ENCODE measurements around the gene CDH23.

The CDH23 gene

GRCh38 chr10:71423250-71423649, 26.5 kb downstream of the CDH23 start:
- no peaks in the 10 kb centered on the region for H3K36me3 ChIP-seq (ENCODE audit: insufficient read depth, low read length)
- no peaks in the 10 kb centered on the region for H4K20me1 ChIP-seq (ENCODE audit: insufficient read depth, low read length, poor library complexity, severe bottlenecking)
- no peak overlapping the region for H3K9ac ChIP-seq (ENCODE audit: low read depth, low read length, poor library complexity, severe bottlenecking)
- H3K79me2 ChIP-seq (ENCODE audit: insufficient read depth, low read length): no peaks in the 10 kb centered on the region
- H3K27me3 ChIP-seq (ENCODE audit: insufficient read depth, low read length, poor library complexity, severe bottlenecking): no peaks in the 10 kb centered on the region
- H3K9me3 ChIP-seq (ENCODE audit: insufficient read depth, low read depth, low read length): no peaks in the 10 kb centered on the region; the same call in 1 of the 2 replicates
- H3K4me2 ChIP-seq (ENCODE audit: low read depth, low read length, poor library complexity, severe bottlenecking): no peak overlapping the region
- no peaks in the 10 kb centered on the region for H3K9me2 ChIP-seq (replicated peaks; ENCODE audit: low read depth, low read length)
- H3K4me3 ChIP-seq (ENCODE audit: low read length, poor library complexity, severe bottlenecking): no peak overlapping the region
- H2AFZ ChIP-seq (ENCODE audit: low read length): no peak overlapping the region
- TF ChIP-seq CTCF (conservative IDR thresholded peaks at IDR 0.05; ENCODE audit: low read length) (no peak), EZH2phosphoT487 (IDR thresholded peaks at IDR 0.05; ENCODE audit: borderline replicate concordance) (no peak)
- H3F3A ChIP-seq (ENCODE audit: low read depth): no peaks in the 10 kb centered on the region
- H3K4me1 ChIP-seq (ENCODE audit: insufficient read depth, low read length, poor library complexity, severe bottlenecking): no peaks in the 10 kb centered on the region

GRCh38 chr10:71423901-71424300, 27.2 kb downstream of the CDH23 start:
- Histone ChIP-seq H3K27me3 (ENCODE audit: insufficient read depth, low read length, poor library complexity, severe bottlenecking) (no peaks in the 10 kb centered on the region), H3K9me2 (replicated peaks; ENCODE audit: low read depth, low read length) (no peaks in the 10 kb centered on the region), H3K36me3 (ENCODE audit: insufficient read depth, low read length) (no peaks in the 10 kb centered on the region), H3K79me2 (ENCODE audit: insufficient read depth, low read length) (no peaks in the 10 kb centered on the region), H2AFZ (ENCODE audit: low read length) (no peak overlapping the region), H3K9ac (ENCODE audit: low read depth, low read length, poor library complexity, severe bottlenecking) (no peak overlapping the region), H3F3A (ENCODE audit: low read depth) (no peaks in the 10 kb centered on the region), H3K4me3 (ENCODE audit: low read length, poor library complexity, severe bottlenecking) (no peak overlapping the region), H3K4me1 (ENCODE audit: insufficient read depth, low read length, poor library complexity, severe bottlenecking) (no peaks in the 10 kb centered on the region), H3K4me2 (ENCODE audit: low read depth, low read length, poor library complexity, severe bottlenecking) (no peak overlapping the region), H4K20me1 (ENCODE audit: insufficient read depth, low read length, poor library complexity, severe bottlenecking) (no peaks in the 10 kb centered on the region), H3K9me3 (ENCODE audit: insufficient read depth, low read depth, low read length) (no peaks in the 10 kb centered on the region)
- TF ChIP-seq EZH2phosphoT487 (IDR thresholded peaks at IDR 0.05; ENCODE audit: borderline replicate concordance) (no peak), CTCF (conservative IDR thresholded peaks at IDR 0.05; ENCODE audit: low read length) (no peak)

GRCh38 chr10:71424496-71425194, 27.9 kb downstream of the CDH23 start:
- no peak overlapping the region for H3K4me3 ChIP-seq (ENCODE audit: low read length, poor library complexity, severe bottlenecking)
- no peaks in the 10 kb centered on the region for H3K9me2 ChIP-seq (replicated peaks; ENCODE audit: low read depth, low read length)
- no peaks in the 10 kb centered on the region for H4K20me1 ChIP-seq (ENCODE audit: insufficient read depth, low read length, poor library complexity, severe bottlenecking)
- no peak overlapping the region for H3K4me2 ChIP-seq (ENCODE audit: low read depth, low read length, poor library complexity, severe bottlenecking)
- H3K79me2 ChIP-seq (ENCODE audit: insufficient read depth, low read length): no peaks in the 10 kb centered on the region
- no peaks in the 10 kb centered on the region for H3K4me1 ChIP-seq (ENCODE audit: insufficient read depth, low read length, poor library complexity, severe bottlenecking)
- no peak overlapping the region for H3K9ac ChIP-seq (ENCODE audit: low read depth, low read length, poor library complexity, severe bottlenecking)
- H3K27me3 ChIP-seq (ENCODE audit: insufficient read depth, low read length, poor library complexity, severe bottlenecking): no peaks in the 10 kb centered on the region
- no peaks in the 10 kb centered on the region for H3F3A ChIP-seq (ENCODE audit: low read depth)
- H2AFZ ChIP-seq (ENCODE audit: low read length): no peak overlapping the region
- H3K36me3 ChIP-seq (ENCODE audit: insufficient read depth, low read length): no peaks in the 10 kb centered on the region
- no peaks in the 10 kb centered on the region for H3K9me3 ChIP-seq (ENCODE audit: insufficient read depth, low read depth, low read length)
- TF ChIP-seq EZH2phosphoT487 (IDR thresholded peaks at IDR 0.05; ENCODE audit: borderline replicate concordance): no peak
- no peak for TF ChIP-seq CTCF (conservative IDR thresholded peaks at IDR 0.05; ENCODE audit: low read length)

All from Loucy (cell line).